Esophagus (tissue), 2 donors: ENCODE data around the gene NNT. TPM values are rescaled to one million over a fixed set of nuclear protein-coding genes. Genes with fewer than 3 reads are reported as not detected.
"Not testable (repeated sequence)": the region's sequence is repeated elsewhere in the genome, so short reads cannot be mapped to it uniquely, and the experiment has no call there.

Source experiments
- H3K27ac ChIP-seq, 2 donors: one replicate each; pipeline ENCODE4 v1.5.1; 2013; ENCODE audit warnings: low read depth in 2 of 2, mild to moderate bottlenecking in 2 of 2, inconsistent platforms in 1 of 2, low read length in 1 of 2, moderate library complexity in 1 of 2
- H3K27me3 ChIP-seq, 2 donors: one replicate each; pipeline ENCODE4 v1.6.1; 2013; ENCODE audit warnings: low read length in 2 of 2, control low read depth in 1 of 2, mild to moderate bottlenecking in 1 of 2; ENCODE audit not compliant: insufficient read depth in 2 of 2, control insufficient read depth in 1 of 2
- H3K36me3 ChIP-seq, 2 donors: one replicate each; pipeline ENCODE4 v1.6.1; 2013; ENCODE audit warnings: low read length in 1 of 2; ENCODE audit not compliant: control insufficient read depth in 2 of 2, insufficient read depth in 2 of 2
- H3K4me1 ChIP-seq, 2 donors: one replicate each; pipeline ENCODE4 v1.6.1; 2013; ENCODE audit warnings: low read length in 1 of 2; ENCODE audit not compliant: control insufficient read depth in 2 of 2, insufficient read depth in 2 of 2
- H3K4me3 ChIP-seq, 2 donors: one replicate each; pipeline ENCODE4 v1.5.1; 2013; ENCODE audit warnings: low read length in 2 of 2, mild to moderate bottlenecking in 2 of 2, low read depth in 1 of 2, moderate library complexity in 1 of 2
- H3K9me3 ChIP-seq, 2 donors: one replicate each; pipeline ENCODE4 v1.6.1; 2013; ENCODE audit warnings: mild to moderate bottlenecking in 2 of 2, low read depth in 1 of 2, low read length in 1 of 2, moderate library complexity in 1 of 2; ENCODE audit not compliant: control insufficient read depth in 2 of 2, insufficient read depth in 1 of 2
- WGBS, 2 donors: extraction: QIAGEN DNeasy Blood & Tissue Kit; methylation state at CpG; one replicate each; pipeline ENCODE4 v1.1.7; 2013; 5-methylcytosine and 5-hydroxymethylcytosine counted together
- polyA plus RNA-seq, 2 donors: library from polyadenylated mRNA; stranded (reverse); fragments of 200-250 nt; gene quantifications; one replicate each; pipeline ENCODE4 v1.2.3, GENCODE V29; 2013
- donor health status: healthy with polysubstance abuse.
- donor health status: Bipolar disorder and iron deficiency.

The NNT gene
- polyA plus RNA-seq, 2 donors: 7.7 to 13.4 TPM

- Histone ChIP-seq H3K36me3 (no peaks in the 10 kb centered on the region), H3K4me1 (no peaks in the 10 kb centered on the region)
- 69 to 83% methylated on average over 1 of the region's 1 CpG for WGBS, 2 donors
These were observed 128.6 kb downstream of the NNT start for GRCh38 chr5:43731573-43731972.

GRCh38 chr5:43745923-43746548 is 143.1 kb downstream of the NNT start:
- not testable (repeated sequence) for H3K4me3 ChIP-seq, H3K36me3 ChIP-seq, H3K4me1 ChIP-seq, H3K27ac ChIP-seq, H3K27me3 ChIP-seq, H3K9me3 ChIP-seq
- WGBS, 2 donors: 91 to 97% methylated on average over 28 to 32 of the region's 32 CpGs

More at GRCh38 chr5:43731573-43731972, 128.6 kb downstream of the NNT start:
- Histone ChIP-seq H3K4me3 (no peak overlapping the region), H3K27me3 (no peaks in the 10 kb centered on the region), H3K9me3 (no peaks in the 10 kb centered on the region), H3K27ac (no peak overlapping the region)

GRCh38 chr5:43750809-43751208 is 147.8 kb downstream of the NNT start:
- 90 to 96% methylated on average over 2 of the region's 2 CpGs for WGBS, 2 donors

GRCh38 chr5:43753069-43753468 is 150.1 kb downstream of the NNT start:
- WGBS, 2 donors: 81 to 93% methylated on average over 2 of the region's 2 CpGs
- H3K4me1 ChIP-seq: no peaks in the 10 kb centered on the region
- no peaks in the 10 kb centered on the region for H3K36me3 ChIP-seq
- H3K27me3 ChIP-seq: no peaks in the 10 kb centered on the region
- H3K27ac ChIP-seq: no peak overlapping the region
- no peak overlapping the region for H3K4me3 ChIP-seq
- H3K9me3 ChIP-seq: no peaks in the 10 kb centered on the region

More at GRCh38 chr5:43750809-43751208, 147.8 kb downstream of the NNT start:
- no peaks in the 10 kb centered on the region for H3K4me1 ChIP-seq
- H3K4me3 ChIP-seq: no peak overlapping the region
- H3K9me3 ChIP-seq: peaks cover 0 to 7% of the 10 kb centered on the region in 2 donors
- no peaks in the 10 kb centered on the region for H3K27me3 ChIP-seq
- H3K27ac ChIP-seq: no peak overlapping the region
- H3K36me3 ChIP-seq: no peaks in the 10 kb centered on the region

Other genes with a start within 250 kb of the NNT start
- gene CCL28, start 190.8 kb upstream of the NNT start, polyA plus RNA-seq: 1 to 10 TPM; 2.2 to 3.9 TPM
- gene TMEM267, start 119.3 kb upstream of the NNT start, polyA plus RNA-seq: 1 to 10 TPM; 6.0 to 7.2 TPM
- gene C5orf34, start 88.0 kb upstream of the NNT start, polyA plus RNA-seq: 1 to 10 TPM; 1.2 to 1.5 TPM
- gene PAIP1, start 46.1 kb upstream of the NNT start, polyA plus RNA-seq: 10 to 100 TPM; 28.7 to 35.2 TPM